Esophagus (tissue), 2 donors: ENCODE results near the gene G3BP1. TPM values are rescaled to one million over a fixed set of nuclear protein-coding genes. Genes with fewer than 3 reads are reported as not detected.
"Not testable (repeated sequence)": the region's sequence is repeated elsewhere in the genome, so short reads cannot be mapped to it uniquely, and the experiment has no call there.

Source experiments
- H3K27ac ChIP-seq, 2 donors: one replicate each; pipeline ENCODE4 v1.5.1; 2013; ENCODE audit warnings: low read depth in 2 of 2, mild to moderate bottlenecking in 2 of 2, inconsistent platforms in 1 of 2, low read length in 1 of 2, moderate library complexity in 1 of 2
- H3K27me3 ChIP-seq, 2 donors: one replicate each; pipeline ENCODE4 v1.6.1; 2013; ENCODE audit warnings: low read length in 2 of 2, control low read depth in 1 of 2, mild to moderate bottlenecking in 1 of 2; ENCODE audit not compliant: insufficient read depth in 2 of 2, control insufficient read depth in 1 of 2
- H3K36me3 ChIP-seq, 2 donors: one replicate each; pipeline ENCODE4 v1.6.1; 2013; ENCODE audit warnings: low read length in 1 of 2; ENCODE audit not compliant: control insufficient read depth in 2 of 2, insufficient read depth in 2 of 2
- H3K4me1 ChIP-seq, 2 donors: one replicate each; pipeline ENCODE4 v1.6.1; 2013; ENCODE audit warnings: low read length in 1 of 2; ENCODE audit not compliant: control insufficient read depth in 2 of 2, insufficient read depth in 2 of 2
- H3K4me3 ChIP-seq, 2 donors: one replicate each; pipeline ENCODE4 v1.5.1; 2013; ENCODE audit warnings: low read length in 2 of 2, mild to moderate bottlenecking in 2 of 2, low read depth in 1 of 2, moderate library complexity in 1 of 2
- H3K9me3 ChIP-seq, 2 donors: one replicate each; pipeline ENCODE4 v1.6.1; 2013; ENCODE audit warnings: mild to moderate bottlenecking in 2 of 2, low read depth in 1 of 2, low read length in 1 of 2, moderate library complexity in 1 of 2; ENCODE audit not compliant: control insufficient read depth in 2 of 2, insufficient read depth in 1 of 2
- WGBS, 2 donors: extraction: QIAGEN DNeasy Blood & Tissue Kit; methylation state at CpG; one replicate each; pipeline ENCODE4 v1.1.7; 2013; 5-methylcytosine and 5-hydroxymethylcytosine counted together
- polyA plus RNA-seq, 2 donors: library from polyadenylated mRNA; stranded (reverse); fragments of 200-250 nt; gene quantifications; one replicate each; pipeline ENCODE4 v1.2.3, GENCODE V29; 2013
- donor health status: healthy with polysubstance abuse.
- donor health status: Bipolar disorder and iron deficiency.

Gene G3BP1
- polyA plus RNA-seq, 2 donors: 15.5 to 33.1 TPM

- Histone ChIP-seq H3K9me3 (no peaks in the 10 kb centered on the region), H3K4me1 (no peaks in the 10 kb centered on the region), H3K4me3 (no peak overlapping the region), H3K36me3 (peaks cover 0 to 5% of the 10 kb centered on the region in 2 donors), H3K27ac (no peak overlapping the region), H3K27me3 (no peaks in the 10 kb centered on the region)
- 95 to 96% methylated on average over 4 of the region's 4 CpGs for WGBS, 2 donors
Measured at GRCh38 chr5:151822141-151822540, 50.4 kb downstream of the G3BP1 start.

- Histone ChIP-seq H3K27ac (no peak overlapping the region), H3K36me3 (no peaks in the 10 kb centered on the region), H3K4me1 (no peaks in the 10 kb centered on the region), H3K27me3 (no peaks in the 10 kb centered on the region), H3K9me3 (no peaks in the 10 kb centered on the region), H3K4me3 (no peak overlapping the region)
- 26 to 33% methylated on average over 1 of the region's 1 CpG for WGBS, 2 donors
Measured at GRCh38 chr5:151825445-151825844, 53.7 kb downstream of the G3BP1 start.

- H3K4me3 ChIP-seq: no peak overlapping the region
- 96 to 97% methylated on average over 1 of the region's 1 CpG for WGBS, 2 donors
- H3K9me3 ChIP-seq: no peaks in the 10 kb centered on the region
- no peaks in the 10 kb centered on the region for H3K27me3 ChIP-seq
- no peaks in the 10 kb centered on the region for H3K4me1 ChIP-seq
- H3K27ac ChIP-seq: no peak overlapping the region
- no peaks in the 10 kb centered on the region for H3K36me3 ChIP-seq
Measured at GRCh38 chr5:151829370-151829769, 57.6 kb downstream of the G3BP1 start.

GRCh38 chr5:151832843-151833242 is 61.1 kb downstream of the G3BP1 start:
- WGBS, 2 donors: 97 to 99% methylated on average over 4 of the region's 4 CpGs
- H3K27me3 ChIP-seq, H3K4me3 ChIP-seq, H3K36me3 ChIP-seq, H3K4me1 ChIP-seq, H3K9me3 ChIP-seq, H3K27ac ChIP-seq: not testable (repeated sequence)

- Histone ChIP-seq H3K9me3 (no peaks in the 10 kb centered on the region), H3K36me3 (no peaks in the 10 kb centered on the region), H3K4me3 (no peak overlapping the region), H3K4me1 (no peaks in the 10 kb centered on the region), H3K27me3 (no peaks in the 10 kb centered on the region), H3K27ac (no peak overlapping the region)
Measured at GRCh38 chr5:151846765-151847164, 75.0 kb downstream of the G3BP1 start.

- H3K4me3 ChIP-seq: no peak overlapping the region
- no peaks in the 10 kb centered on the region for H3K4me1 ChIP-seq
- no peaks in the 10 kb centered on the region for H3K9me3 ChIP-seq
- H3K36me3 ChIP-seq: no peaks in the 10 kb centered on the region
- 42 to 48% methylated on average over 1 of the region's 1 CpG for WGBS, 2 donors
- no peak overlapping the region for H3K27ac ChIP-seq
- no peaks in the 10 kb centered on the region for H3K27me3 ChIP-seq
Measured at GRCh38 chr5:151847871-151848270, 76.1 kb downstream of the G3BP1 start.

- 86 to 91% methylated on average over 4 of the region's 4 CpGs for WGBS, 2 donors
- H3K4me1 ChIP-seq: no peaks in the 10 kb centered on the region
- H3K27ac ChIP-seq: no peak overlapping the region
- H3K36me3 ChIP-seq: no peaks in the 10 kb centered on the region
- H3K9me3 ChIP-seq: no peaks in the 10 kb centered on the region
- H3K4me3 ChIP-seq: no peak overlapping the region
- no peaks in the 10 kb centered on the region for H3K27me3 ChIP-seq
Measured at GRCh38 chr5:151855701-151856100, 83.9 kb downstream of the G3BP1 start.

- no peaks in the 10 kb centered on the region for H3K9me3 ChIP-seq
- no peak overlapping the region for H3K27ac ChIP-seq
- 90 to 91% methylated on average over 5 of the region's 5 CpGs for WGBS, 2 donors
- no peaks in the 10 kb centered on the region for H3K27me3 ChIP-seq
- H3K4me3 ChIP-seq: no peak overlapping the region
- no peaks in the 10 kb centered on the region for H3K4me1 ChIP-seq
- H3K36me3 ChIP-seq: no peaks in the 10 kb centered on the region
Measured at GRCh38 chr5:151856861-151857260, 85.1 kb downstream of the G3BP1 start.

GRCh38 chr5:151860867-151861266 is 89.1 kb downstream of the G3BP1 start:
- H3K27ac ChIP-seq, H3K4me1 ChIP-seq, H3K36me3 ChIP-seq, H3K27me3 ChIP-seq, H3K9me3 ChIP-seq, H3K4me3 ChIP-seq: not testable (repeated sequence)
- 91 to 92% methylated on average over 3 of the region's 4 CpGs for WGBS, 2 donors
